GM23338 (cell line): ENCODE results near the gene OR52E5. TPM values are rescaled to one million over a fixed set of nuclear protein-coding genes. Genes with fewer than 3 reads are reported as not detected.

Experiments used
- ATAC-seq: fragments of 200-7000 bp; cut with Tn5 transposase; 3 replicates; pipeline ENCODE4 v1.9.1; 2020
- DNase-seq: peaks from one replicate; pipeline ENCODE4 v3.0.0-alpha.2; 2015; ENCODE audit warnings: low spot score
- H2AFZ ChIP-seq: fragments of 200-600 bp; sonication (generic); 2 replicates; pipeline ENCODE4 v1.8.0; 2016; ENCODE audit warnings: antibody characterized with exemption, mild to moderate bottlenecking, moderate library complexity
- H3F3A ChIP-seq: fragments of 200-600 bp; sonication (generic); replicated peaks from 2 replicates; pipeline ENCODE4 v1.8.0; 2017; ENCODE audit warnings: antibody characterized with exemption, mixed run types, low read depth
- H3K27ac ChIP-seq: fragments of 200-600 bp; sonication (generic); 2 replicates; pipeline ENCODE4 v1.6.1; 2016; ENCODE audit warnings: low read depth
- H3K27me3 ChIP-seq: fragments of 200-600 bp; sonication (generic); 2 replicates; pipeline ENCODE4 v1.8.0; 2016; ENCODE audit warnings: mild to moderate bottlenecking, mixed run types, moderate library complexity; ENCODE audit not compliant: insufficient read depth
- H3K36me3 ChIP-seq: fragments of 200-600 bp; sonication (generic); 2 replicates; pipeline ENCODE4 v1.8.0; 2016; ENCODE audit warnings: mild to moderate bottlenecking; ENCODE audit not compliant: insufficient read depth
- H3K4me1 ChIP-seq: fragments of 200-600 bp; sonication (generic); 2 replicates; pipeline ENCODE4 v1.8.0; 2016; ENCODE audit warnings: mild to moderate bottlenecking, moderate library complexity; ENCODE audit not compliant: insufficient read depth
- H3K4me2 ChIP-seq: fragments of 200-600 bp; sonication (generic); 2 replicates; pipeline ENCODE4 v1.7.1; 2017; ENCODE audit warnings: mixed run types
- H3K4me3 ChIP-seq: fragments of 200-600 bp; sonication (generic); 2 replicates; pipeline ENCODE4 v1.6.1; 2016; ENCODE audit warnings: mixed run types
- H3K79me2 ChIP-seq: fragments of 200-600 bp; sonication (generic); replicated peaks from 2 replicates; pipeline ENCODE4 v1.8.0; 2017; ENCODE audit warnings: mild to moderate bottlenecking; ENCODE audit not compliant: insufficient read depth
- H3K9me2 ChIP-seq: fragments of 200-600 bp; sonication (generic); 2 replicates; pipeline ENCODE4 v1.8.0; 2017; ENCODE audit not compliant: insufficient read depth
- H4K20me1 ChIP-seq: fragments of 200-600 bp; sonication (generic); replicated peaks from 2 replicates; pipeline ENCODE4 v1.8.0; 2017; ENCODE audit warnings: mild to moderate bottlenecking; ENCODE audit not compliant: insufficient read depth
- H3K27ac Mint-ChIP-seq: 2 replicates; pipeline ENCODE4 v1.8.0; 2020; ENCODE audit warnings: inconsistent platforms, mild to moderate bottlenecking, moderate library complexity, mixed read lengths
- H3K27me3 Mint-ChIP-seq: 3 replicates; pipeline ENCODE4 v1.8.0; 2022; ENCODE audit warnings: low read depth, mild to moderate bottlenecking, moderate library complexity, mixed read lengths, inconsistent platforms; ENCODE audit not compliant: insufficient read depth, poor library complexity
- H3K36me3 Mint-ChIP-seq: 3 replicates; pipeline ENCODE4 v1.8.0; 2021; ENCODE audit warnings: low read depth, mild to moderate bottlenecking, inconsistent platforms, moderate library complexity, mixed read lengths
- H3K4me1 Mint-ChIP-seq: 3 replicates; pipeline ENCODE4 v1.8.0; 2020; ENCODE audit warnings: mild to moderate bottlenecking, inconsistent platforms, mixed read lengths
- H3K4me3 Mint-ChIP-seq: 3 replicates; pipeline ENCODE4 v1.8.0; 2021; ENCODE audit warnings: moderate library complexity, mild to moderate bottlenecking, inconsistent platforms, mixed read lengths
- H3K9me3 Mint-ChIP-seq: 3 replicates; pipeline ENCODE4 v1.8.0; 2020; ENCODE audit warnings: moderate library complexity, mild to moderate bottlenecking, inconsistent platforms, mixed read lengths
- CREB1 ChIP-seq: fragments of 250-450 bp; sonication (Bioruptor Pico); IDR thresholded peaks from 2 replicates; pipeline ENCODE4 v1.5.0; 2020; ENCODE audit warnings: low read depth, mild to moderate bottlenecking, moderate library complexity
- EZH2 ChIP-seq: fragments of 200-600 bp; sonication (generic); IDR thresholded peaks from one replicate; pipeline ENCODE4 v1.8.0; 2017; ENCODE audit warnings: antibody characterized with exemption, mild to moderate bottlenecking, low read depth; ENCODE audit not compliant: unreplicated experiment
- ZNF331 ChIP-seq: fragments of 250-450 bp; sonication (Bioruptor Pico); IDR thresholded peaks from 2 replicates; pipeline ENCODE4 v1.5.0; 2020; ENCODE audit warnings: low read depth, mild to moderate bottlenecking, moderate library complexity
- polyA plus RNA-seq: library from polyadenylated mRNA; unstranded; fragments of >200 nt; fragmentation: Nextera tagmentation; extraction: Ambion mirVana; gene quantifications from 2 replicates; pipeline ENCODE4 v1.2.1, GENCODE V29; 2016
- total RNA-seq: library from RNA; depleted of rRNA; stranded (reverse); fragments of >200 nt; shearing (Covaris generic); gene quantifications from 2 replicates; pipeline ENCODE4 v1.2.3, GENCODE V29; 2014
- TF ChIP-seq, protein P1 (sequence below), 2 experiments: fragments of 200-600 bp in 1 of 2; sonication (generic) in 1 of 2; conservative IDR thresholded peaks; 2 replicates each; pipeline versions ENCODE4 v1.5.1 to v1.6.1; 2016 to 2017; ENCODE audit warnings: antibody characterized with exemption in 2 of 2, low read depth in 2 of 2, mild to moderate bottlenecking in 2 of 2, moderate library complexity in 1 of 2
- TF ChIP-seq, protein P2 (sequence below): IDR thresholded peaks from one replicate; pipeline ENCODE4 v1.6.1; 2018; ENCODE audit warnings: antibody characterized with exemption; ENCODE audit not compliant: unreplicated experiment
- TF ChIP-seq, protein P3 (sequence below): fragments of 250-450 bp; sonication (Bioruptor Pico); IDR thresholded peaks from 2 replicates; pipeline ENCODE4 v1.5.0; 2020; ENCODE audit warnings: mild to moderate bottlenecking, moderate library complexity

Gene OR52E5
- total and polyA plus RNA-seq, 2 experiments from 2014 or later, result not detected

DNA sequence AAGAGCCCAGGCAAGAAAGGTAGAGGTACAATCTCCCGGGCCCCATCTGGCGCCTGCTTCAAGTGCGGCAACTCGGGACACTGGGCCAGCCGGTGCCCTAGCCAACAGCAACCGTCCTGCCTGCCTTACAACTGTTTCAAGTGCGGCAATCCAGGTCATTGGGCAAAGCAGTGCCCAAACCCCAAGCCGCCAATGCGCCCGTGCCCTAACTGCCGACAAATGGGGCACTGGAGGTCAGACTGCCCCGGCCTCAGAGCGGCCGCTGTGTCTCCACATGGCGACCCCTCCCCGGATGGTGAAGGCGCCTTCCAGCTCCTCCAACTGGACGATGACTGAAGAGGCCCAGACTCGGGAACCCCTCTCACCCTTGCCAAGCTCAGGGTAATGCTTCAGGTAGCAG is 37.6 kb downstream of the OR52E5 start:
- no peak overlapping the region for H3K27ac Mint-ChIP-seq
- Histone ChIP-seq H2AFZ (no peak overlapping the region), H3K27ac (no peak overlapping the region), H3K36me3 (no peaks in the 10 kb centered on the region), H3K79me2 (no peaks in the 10 kb centered on the region), H3K4me2 (no peak overlapping the region), H3K9me2 (peaks cover 5% of the 10 kb centered on the region), H3K4me3 (no peak overlapping the region), H4K20me1 (no peaks in the 10 kb centered on the region), H3K27me3 (no peaks in the 10 kb centered on the region), H3K4me1 (no peaks in the 10 kb centered on the region), H3F3A (no peaks in the 10 kb centered on the region)
- no peak overlapping the region for H3K4me3 Mint-ChIP-seq
- TF ChIP-seq, protein P1, sequence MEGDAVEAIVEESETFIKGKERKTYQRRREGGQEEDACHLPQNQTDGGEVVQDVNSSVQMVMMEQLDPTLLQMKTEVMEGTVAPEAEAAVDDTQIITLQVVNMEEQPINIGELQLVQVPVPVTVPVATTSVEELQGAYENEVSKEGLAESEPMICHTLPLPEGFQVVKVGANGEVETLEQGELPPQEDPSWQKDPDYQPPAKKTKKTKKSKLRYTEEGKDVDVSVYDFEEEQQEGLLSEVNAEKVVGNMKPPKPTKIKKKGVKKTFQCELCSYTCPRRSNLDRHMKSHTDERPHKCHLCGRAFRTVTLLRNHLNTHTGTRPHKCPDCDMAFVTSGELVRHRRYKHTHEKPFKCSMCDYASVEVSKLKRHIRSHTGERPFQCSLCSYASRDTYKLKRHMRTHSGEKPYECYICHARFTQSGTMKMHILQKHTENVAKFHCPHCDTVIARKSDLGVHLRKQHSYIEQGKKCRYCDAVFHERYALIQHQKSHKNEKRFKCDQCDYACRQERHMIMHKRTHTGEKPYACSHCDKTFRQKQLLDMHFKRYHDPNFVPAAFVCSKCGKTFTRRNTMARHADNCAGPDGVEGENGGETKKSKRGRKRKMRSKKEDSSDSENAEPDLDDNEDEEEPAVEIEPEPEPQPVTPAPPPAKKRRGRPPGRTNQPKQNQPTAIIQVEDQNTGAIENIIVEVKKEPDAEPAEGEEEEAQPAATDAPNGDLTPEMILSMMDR (conservative IDR thresholded peaks at IDR 0.05; ENCODE audit: low read depth in 2 of 2), result no peak
- H3K27me3 Mint-ChIP-seq, result peaks cover 16% of the 10 kb centered on the region
- H3K9me3 Mint-ChIP-seq, result peaks cover 61% of the 10 kb centered on the region
- H3K4me1 Mint-ChIP-seq, result no peaks in the 10 kb centered on the region
- DNase-seq, result no peak
- ATAC-seq, result no peak
- peaks cover 24% of the 10 kb centered on the region for H3K36me3 Mint-ChIP-seq

DNA sequence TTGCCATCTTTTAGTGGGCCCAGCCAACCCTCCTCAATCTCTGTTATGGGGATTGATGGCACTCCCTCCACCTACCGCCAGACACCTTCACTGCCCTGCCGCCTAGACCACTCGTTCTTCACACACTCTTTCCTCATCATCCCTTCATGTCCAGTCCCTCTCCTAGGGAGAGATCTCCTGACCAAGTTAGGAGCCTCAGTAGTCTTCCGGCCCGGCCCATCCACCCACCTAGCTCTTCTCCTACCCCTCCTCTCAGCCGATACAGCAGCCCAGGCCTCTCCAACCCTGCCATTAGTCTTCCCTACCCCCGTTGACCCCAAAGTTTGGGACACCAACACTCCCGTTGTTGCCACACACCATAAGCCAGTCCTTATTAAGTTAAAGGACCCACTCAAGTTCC is 38.1 kb downstream of the OR52E5 start:
- no peak overlapping the region for H3K4me3 Mint-ChIP-seq
- H3K4me1 Mint-ChIP-seq, result no peaks in the 10 kb centered on the region
- H3K27ac Mint-ChIP-seq, result no peak overlapping the region
- H3K27me3 Mint-ChIP-seq, result peaks cover 16% of the 10 kb centered on the region
- Histone ChIP-seq H2AFZ (no peak overlapping the region), H3K9me2 (peaks cover 5% of the 10 kb centered on the region), H3K79me2 (no peaks in the 10 kb centered on the region), H3F3A (no peaks in the 10 kb centered on the region), H3K27ac (no peak overlapping the region), H3K4me3 (no peak overlapping the region), H4K20me1 (no peaks in the 10 kb centered on the region), H3K36me3 (no peaks in the 10 kb centered on the region), H3K27me3 (no peaks in the 10 kb centered on the region), H3K4me1 (no peaks in the 10 kb centered on the region), H3K4me2 (no peak overlapping the region)
- peaks cover 66% of the 10 kb centered on the region for H3K9me3 Mint-ChIP-seq
- peaks cover 29% of the 10 kb centered on the region for H3K36me3 Mint-ChIP-seq
- no peak for ATAC-seq
- no peak for DNase-seq
- TF ChIP-seq CREB1 (CRISPR knock-in tag) (no peak), EZH2 (no peak), ZNF331 (CRISPR knock-in tag) (no peak)
- TF ChIP-seq, protein P2, sequence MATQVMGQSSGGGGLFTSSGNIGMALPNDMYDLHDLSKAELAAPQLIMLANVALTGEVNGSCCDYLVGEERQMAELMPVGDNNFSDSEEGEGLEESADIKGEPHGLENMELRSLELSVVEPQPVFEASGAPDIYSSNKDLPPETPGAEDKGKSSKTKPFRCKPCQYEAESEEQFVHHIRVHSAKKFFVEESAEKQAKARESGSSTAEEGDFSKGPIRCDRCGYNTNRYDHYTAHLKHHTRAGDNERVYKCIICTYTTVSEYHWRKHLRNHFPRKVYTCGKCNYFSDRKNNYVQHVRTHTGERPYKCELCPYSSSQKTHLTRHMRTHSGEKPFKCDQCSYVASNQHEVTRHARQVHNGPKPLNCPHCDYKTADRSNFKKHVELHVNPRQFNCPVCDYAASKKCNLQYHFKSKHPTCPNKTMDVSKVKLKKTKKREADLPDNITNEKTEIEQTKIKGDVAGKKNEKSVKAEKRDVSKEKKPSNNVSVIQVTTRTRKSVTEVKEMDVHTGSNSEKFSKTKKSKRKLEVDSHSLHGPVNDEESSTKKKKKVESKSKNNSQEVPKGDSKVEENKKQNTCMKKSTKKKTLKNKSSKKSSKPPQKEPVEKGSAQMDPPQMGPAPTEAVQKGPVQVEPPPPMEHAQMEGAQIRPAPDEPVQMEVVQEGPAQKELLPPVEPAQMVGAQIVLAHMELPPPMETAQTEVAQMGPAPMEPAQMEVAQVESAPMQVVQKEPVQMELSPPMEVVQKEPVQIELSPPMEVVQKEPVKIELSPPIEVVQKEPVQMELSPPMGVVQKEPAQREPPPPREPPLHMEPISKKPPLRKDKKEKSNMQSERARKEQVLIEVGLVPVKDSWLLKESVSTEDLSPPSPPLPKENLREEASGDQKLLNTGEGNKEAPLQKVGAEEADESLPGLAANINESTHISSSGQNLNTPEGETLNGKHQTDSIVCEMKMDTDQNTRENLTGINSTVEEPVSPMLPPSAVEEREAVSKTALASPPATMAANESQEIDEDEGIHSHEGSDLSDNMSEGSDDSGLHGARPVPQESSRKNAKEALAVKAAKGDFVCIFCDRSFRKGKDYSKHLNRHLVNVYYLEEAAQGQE, result no peak
- TF ChIP-seq, protein P1 (conservative IDR thresholded peaks at IDR 0.05; ENCODE audit: low read depth in 2 of 2), result no peak
- TF ChIP-seq, protein P3, sequence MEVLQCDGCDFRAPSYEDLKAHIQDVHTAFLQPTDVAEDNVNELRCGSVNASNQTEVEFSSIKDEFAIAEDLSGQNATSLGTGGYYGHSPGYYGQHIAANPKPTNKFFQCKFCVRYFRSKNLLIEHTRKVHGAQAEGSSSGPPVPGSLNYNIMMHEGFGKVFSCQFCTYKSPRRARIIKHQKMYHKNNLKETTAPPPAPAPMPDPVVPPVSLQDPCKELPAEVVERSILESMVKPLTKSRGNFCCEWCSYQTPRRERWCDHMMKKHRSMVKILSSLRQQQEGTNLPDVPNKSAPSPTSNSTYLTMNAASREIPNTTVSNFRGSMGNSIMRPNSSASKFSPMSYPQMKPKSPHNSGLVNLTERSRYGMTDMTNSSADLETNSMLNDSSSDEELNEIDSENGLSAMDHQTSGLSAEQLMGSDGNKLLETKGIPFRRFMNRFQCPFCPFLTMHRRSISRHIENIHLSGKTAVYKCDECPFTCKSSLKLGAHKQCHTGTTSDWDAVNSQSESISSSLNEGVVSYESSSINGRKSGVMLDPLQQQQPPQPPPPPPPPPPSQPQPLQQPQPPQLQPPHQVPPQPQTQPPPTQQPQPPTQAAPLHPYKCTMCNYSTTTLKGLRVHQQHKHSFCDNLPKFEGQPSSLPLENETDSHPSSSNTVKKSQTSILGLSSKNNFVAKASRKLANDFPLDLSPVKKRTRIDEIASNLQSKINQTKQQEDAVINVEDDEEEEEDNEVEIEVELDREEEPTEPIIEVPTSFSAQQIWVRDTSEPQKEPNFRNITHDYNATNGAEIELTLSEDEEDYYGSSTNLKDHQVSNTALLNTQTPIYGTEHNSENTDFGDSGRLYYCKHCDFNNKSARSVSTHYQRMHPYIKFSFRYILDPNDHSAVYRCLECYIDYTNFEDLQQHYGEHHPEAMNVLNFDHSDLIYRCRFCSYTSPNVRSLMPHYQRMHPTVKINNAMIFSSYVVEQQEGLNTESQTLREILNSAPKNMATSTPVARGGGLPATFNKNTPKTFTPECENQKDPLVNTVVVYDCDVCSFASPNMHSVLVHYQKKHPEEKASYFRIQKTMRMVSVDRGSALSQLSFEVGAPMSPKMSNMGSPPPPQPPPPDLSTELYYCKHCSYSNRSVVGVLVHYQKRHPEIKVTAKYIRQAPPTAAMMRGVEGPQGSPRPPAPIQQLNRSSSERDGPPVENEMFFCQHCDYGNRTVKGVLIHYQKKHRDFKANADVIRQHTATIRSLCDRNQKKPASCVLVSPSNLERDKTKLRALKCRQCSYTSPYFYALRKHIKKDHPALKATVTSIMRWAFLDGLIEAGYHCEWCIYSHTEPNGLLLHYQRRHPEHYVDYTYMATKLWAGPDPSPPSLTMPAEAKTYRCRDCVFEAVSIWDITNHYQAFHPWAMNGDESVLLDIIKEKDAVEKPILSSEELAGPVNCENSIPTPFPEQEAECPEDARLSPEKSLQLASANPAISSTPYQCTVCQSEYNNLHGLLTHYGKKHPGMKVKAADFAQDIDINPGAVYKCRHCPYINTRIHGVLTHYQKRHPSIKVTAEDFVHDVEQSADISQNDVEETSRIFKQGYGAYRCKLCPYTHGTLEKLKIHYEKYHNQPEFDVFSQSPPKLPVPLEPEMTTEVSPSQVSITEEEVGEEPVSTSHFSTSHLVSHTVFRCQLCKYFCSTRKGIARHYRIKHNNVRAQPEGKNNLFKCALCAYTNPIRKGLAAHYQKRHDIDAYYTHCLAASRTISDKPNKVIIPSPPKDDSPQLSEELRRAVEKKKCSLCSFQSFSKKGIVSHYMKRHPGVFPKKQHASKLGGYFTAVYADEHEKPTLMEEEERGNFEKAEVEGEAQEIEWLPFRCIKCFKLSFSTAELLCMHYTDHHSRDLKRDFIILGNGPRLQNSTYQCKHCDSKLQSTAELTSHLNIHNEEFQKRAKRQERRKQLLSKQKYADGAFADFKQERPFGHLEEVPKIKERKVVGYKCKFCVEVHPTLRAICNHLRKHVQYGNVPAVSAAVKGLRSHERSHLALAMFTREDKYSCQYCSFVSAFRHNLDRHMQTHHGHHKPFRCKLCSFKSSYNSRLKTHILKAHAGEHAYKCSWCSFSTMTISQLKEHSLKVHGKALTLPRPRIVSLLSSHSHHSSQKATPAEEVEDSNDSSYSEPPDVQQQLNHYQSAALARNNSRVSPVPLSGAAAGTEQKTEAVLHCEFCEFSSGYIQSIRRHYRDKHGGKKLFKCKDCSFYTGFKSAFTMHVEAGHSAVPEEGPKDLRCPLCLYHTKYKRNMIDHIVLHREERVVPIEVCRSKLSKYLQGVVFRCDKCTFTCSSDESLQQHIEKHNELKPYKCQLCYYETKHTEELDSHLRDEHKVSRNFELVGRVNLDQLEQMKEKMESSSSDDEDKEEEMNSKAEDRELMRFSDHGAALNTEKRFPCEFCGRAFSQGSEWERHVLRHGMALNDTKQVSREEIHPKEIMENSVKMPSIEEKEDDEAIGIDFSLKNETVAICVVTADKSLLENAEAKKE (CRISPR knock-in tag), result no peak
